H1 (cell line): ENCODE data around the gene OSBPL6. TPM values are rescaled to one million over a fixed set of nuclear protein-coding genes. Genes with fewer than 3 reads are reported as not detected.

Experiments
- CTCF ChIA-PET: fragments of 300-600 bp; sonication (Branson Sonifier 250); formaldehyde crosslinking; loops from one replicate; lab custom pipeline; 2021; ENCODE audit not compliant: partially characterized antibody; lab: Charles Lee
- POLR2A ChIA-PET: fragments of 300-600 bp; sonication (Branson Sonifier 250); formaldehyde crosslinking; loops from one replicate; lab custom pipeline; 2021; ENCODE audit warnings: inconsistent platforms; ENCODE audit not compliant: partially characterized antibody; lab: Charles Lee
- DNase-seq, 2 experiments: peaks; one replicate each; pipeline versions ENCODE4 v3.0.0 to v3.0.0-alpha.2; 2010 to 2022; ENCODE audit warnings: low spot score in 2 of 2, low read depth in 1 of 2, mixed read lengths in 1 of 2
- FAIRE-seq: peaks from 2 replicates; lab custom pipeline; 2011; peaks lifted over from hg19 to GRCh38; lab: Jason Lieb, UNC
- H2AFZ ChIP-seq: 2 replicates; pipeline ENCODE4 v1.8.1; 2012; ENCODE audit warnings: low read length, inconsistent platforms
- H2AK5ac ChIP-seq: 2 replicates; pipeline ENCODE4 v1.6.1; 2013; ENCODE audit warnings: low read depth, low read length
- H2BK120ac ChIP-seq: replicated peaks from 2 replicates; pipeline ENCODE3; 2013; ENCODE audit warnings: low read depth, low read length, inconsistent platforms
- H2BK12ac ChIP-seq: 2 replicates; pipeline ENCODE4 v1.6.1; 2013; ENCODE audit warnings: low read depth, low read length
- H2BK15ac ChIP-seq: 2 replicates; pipeline ENCODE4 v1.6.1; 2013; ENCODE audit warnings: low read length
- H2BK20ac ChIP-seq: 2 replicates; pipeline ENCODE4 v1.6.1; 2013; ENCODE audit warnings: low read length
- H2BK5ac ChIP-seq: 2 replicates; pipeline ENCODE4 v1.6.1; 2013; ENCODE audit warnings: low read depth, low read length
- H3K14ac ChIP-seq: 2 replicates; pipeline ENCODE4 v1.6.1; 2013; ENCODE audit warnings: inconsistent platforms; ENCODE audit not compliant: insufficient read length
- H3K18ac ChIP-seq: 2 replicates; pipeline ENCODE4 v1.6.1; 2013; ENCODE audit warnings: low read length; ENCODE audit errors: extremely low read depth
- H3K23ac ChIP-seq: 2 replicates; pipeline ENCODE4 v1.6.1; 2013; ENCODE audit warnings: inconsistent platforms; ENCODE audit not compliant: insufficient read length
- H3K23me2 ChIP-seq: 2 replicates; pipeline ENCODE4 v1.6.1; 2013; ENCODE audit warnings: low read depth, low read length
- H3K27ac ChIP-seq: 2 replicates; pipeline ENCODE4 v1.6.1; 2011; ENCODE audit warnings: low read depth, low read length, inconsistent platforms
- H3K27me3 ChIP-seq, 4 experiments: replicated peaks in 1 of 4; 1 replicate in 1 of 4; 2 replicates in 3 of 4; pipeline versions ENCODE4 v1.6.1 to v1.8.1; 2011 to 2013; ENCODE audit warnings: low read length in 3 of 4, mild to moderate bottlenecking in 3 of 4, inconsistent platforms in 2 of 4, mixed read lengths in 2 of 4, moderate library complexity in 1 of 4; ENCODE audit not compliant: control insufficient read depth in 3 of 4, insufficient read depth in 3 of 4; ENCODE audit errors: extremely low read depth in 1 of 4
- H3K36me3 ChIP-seq, 4 experiments: 2 replicates each; pipeline versions ENCODE4 v1.6.1 to v1.8.1; 2011 to 2013; ENCODE audit warnings: mild to moderate bottlenecking in 4 of 4, low read length in 3 of 4, moderate library complexity in 2 of 4, control low read depth in 1 of 4, inconsistent platforms in 1 of 4; ENCODE audit not compliant: insufficient read depth in 4 of 4, control insufficient read depth in 2 of 4
- H3K4ac ChIP-seq: replicated peaks from 2 replicates; pipeline ENCODE3; 2013; ENCODE audit warnings: low read length, low read depth, mixed read lengths, inconsistent platforms; ENCODE audit not compliant: insufficient read length
- H3K4me1 ChIP-seq, 4 experiments: replicated peaks in 1 of 4; 1 replicate in 1 of 4; 2 replicates in 3 of 4; pipeline versions ENCODE4 v1.6.1 to v1.8.1; 2011 to 2013; ENCODE audit warnings: low read length in 3 of 4, inconsistent platforms in 2 of 4, mixed read lengths in 1 of 4; ENCODE audit not compliant: insufficient read depth in 4 of 4, control insufficient read depth in 3 of 4
- H3K4me2 ChIP-seq, 2 experiments: 2 replicates each; pipeline versions ENCODE4 v1.6.1 to v1.8.1; 2011 to 2013; ENCODE audit warnings: low read depth in 2 of 2, low read length in 2 of 2, control low read depth in 1 of 2, inconsistent platforms in 1 of 2, mild to moderate bottlenecking in 1 of 2; ENCODE audit not compliant: insufficient read depth in 1 of 2
- H3K4me3 ChIP-seq, 4 experiments: fragments of 200-600, 300-600 bp in 1 of 4; sonication (generic), shearing (Covaris generic), sonication (Bioruptor Twin) in 1 of 4; 2 replicates each; pipeline versions ENCODE4 v1.5.1 to v1.8.1; 2011 to 2016; ENCODE audit warnings: low read length in 4 of 4, low read depth in 3 of 4, control low read depth in 2 of 4, inconsistent platforms in 2 of 4, mild to moderate bottlenecking in 2 of 4, mixed read lengths in 1 of 4, moderate library complexity in 1 of 4; ENCODE audit not compliant: insufficient read depth in 2 of 4; ENCODE audit errors: extremely low read depth in 1 of 4
- H3K56ac ChIP-seq: replicated peaks from 2 replicates; pipeline ENCODE3; 2013; ENCODE audit warnings: low read depth, mild to moderate bottlenecking, mixed read lengths, low read length, inconsistent platforms; ENCODE audit not compliant: insufficient read length
- H3K79me1 ChIP-seq: 2 replicates; pipeline ENCODE4 v1.6.1; 2013; ENCODE audit warnings: low read depth, low read length, control low read depth
- H3K79me2 ChIP-seq, 2 experiments: 2 replicates each; pipeline versions ENCODE4 v1.6.1 to v1.8.1; 2012 to 2013; ENCODE audit warnings: low read length in 2 of 2, mild to moderate bottlenecking in 2 of 2, inconsistent platforms in 1 of 2; ENCODE audit not compliant: insufficient read depth in 2 of 2, control insufficient read depth in 1 of 2
- H3K9ac ChIP-seq, 4 experiments: replicated peaks in 1 of 4; 1 replicate in 1 of 4; 2 replicates in 3 of 4; pipeline versions ENCODE4 v1.6.1 to v1.8.1; 2011 to 2013; ENCODE audit warnings: low read depth in 3 of 4, low read length in 3 of 4, control low read depth in 2 of 4, mild to moderate bottlenecking in 2 of 4, moderate library complexity in 2 of 4, inconsistent platforms in 1 of 4; ENCODE audit errors: extremely low read depth in 1 of 4
- H3K9me3 ChIP-seq, 2 experiments: 2 replicates each; pipeline versions ENCODE4 v1.6.1 to v1.8.1; 2012 to 2013; ENCODE audit warnings: mild to moderate bottlenecking in 2 of 2, moderate library complexity in 2 of 2, control low read depth in 1 of 2, inconsistent platforms in 1 of 2, low read depth in 1 of 2, low read length in 1 of 2, mixed read lengths in 1 of 2; ENCODE audit not compliant: insufficient read depth in 2 of 2
- H4K20me1 ChIP-seq, 2 experiments: replicated peaks in 1 of 2; 2 replicates each; pipeline versions ENCODE3 to v1.8.1; 2011 to 2013; ENCODE audit warnings: inconsistent platforms in 2 of 2, low read length in 2 of 2, mild to moderate bottlenecking in 1 of 2; ENCODE audit not compliant: insufficient read depth in 2 of 2, control insufficient read depth in 1 of 2
- H4K5ac ChIP-seq: 2 replicates; pipeline ENCODE4 v1.6.1; 2013; ENCODE audit warnings: low read length, low read depth, mixed read lengths, inconsistent platforms; ENCODE audit not compliant: insufficient read length
- H4K8ac ChIP-seq: 2 replicates; pipeline ENCODE4 v1.8.0; 2013; ENCODE audit warnings: mild to moderate bottlenecking, moderate library complexity, low read length, inconsistent platforms; ENCODE audit not compliant: insufficient read depth; ENCODE audit errors: extremely low read depth
- H4K91ac ChIP-seq: replicated peaks from 2 replicates; pipeline ENCODE3; 2013; ENCODE audit warnings: low read length, mixed read lengths, inconsistent platforms; ENCODE audit not compliant: insufficient read length
- BRCA1 ChIP-seq: IDR thresholded peaks from 2 replicates; pipeline ENCODE4 v1.6.1; 2012; ENCODE audit warnings: low read depth, low read length, improper control_type of control experiment
- CHD1 ChIP-seq: IDR thresholded peaks from 2 replicates; pipeline ENCODE4 v1.6.1; 2012; ENCODE audit warnings: low read depth, low read length, improper control_type of control experiment
- GABPA ChIP-seq: IDR thresholded peaks from 2 replicates; pipeline ENCODE4 v1.6.1; 2011; ENCODE audit warnings: mild to moderate bottlenecking, low read length, moderate library complexity, borderline replicate concordance; ENCODE audit not compliant: insufficient read depth
- HDAC2 ChIP-seq, 2 experiments: fragments of 300-600 bp in 1 of 2; sonication (generic) in 1 of 2; IDR thresholded peaks; 2 replicates each; pipeline ENCODE4 v1.6.1; 2011 to 2012; ENCODE audit warnings: low read depth in 2 of 2, low read length in 2 of 2, mild to moderate bottlenecking in 2 of 2, moderate library complexity in 2 of 2, borderline replicate concordance in 1 of 2, inconsistent platforms in 1 of 2
- KDM4A ChIP-seq: IDR thresholded peaks from one replicate; pipeline ENCODE4 v1.7.1; 2012; ENCODE audit warnings: low read depth, mild to moderate bottlenecking, moderate library complexity, low read length, inconsistent platforms; ENCODE audit not compliant: severe bottlenecking
- MAX ChIP-seq: IDR thresholded peaks from 2 replicates; pipeline ENCODE4 v1.6.1; 2012; ENCODE audit warnings: inconsistent platforms
- SIX5 ChIP-seq: IDR thresholded peaks from 2 replicates; pipeline ENCODE4 v1.6.1; 2011; ENCODE audit warnings: mild to moderate bottlenecking, low read depth, low read length
- WGBS, 2 experiments: shearing (Covaris generic) in 1 of 2; methylation state at CpG; one replicate each; pipeline versions ENCODE4 v1.1.6 to v1.1.7; 2013 to 2015; ENCODE audit warnings: low lambda C conversion rate in 2 of 2, mixed read lengths in 2 of 2, inconsistent platforms in 1 of 2, low coverage in 1 of 2, missing lambda C conversion rate in 1 of 2; ENCODE audit not compliant: insufficient replicate concordance in 2 of 2, insufficient coverage in 1 of 2, insufficient read length in 1 of 2; ENCODE audit errors: extremely low coverage in 1 of 2, missing lambda C conversion rate in 1 of 2; 5-methylcytosine and 5-hydroxymethylcytosine counted together
- polyA plus RNA-seq, 7 experiments: library from polyadenylated mRNA; depleted of rRNA in 3 of 7; stranded (reverse) in 5 of 7; unstranded in 2 of 7; fragments of >200 nt in 5 of 7; fragments of 200-250 nt in 2 of 7; gene quantifications; 1 replicate in 5 of 7; 2 replicates in 1 of 7; 4 replicates in 1 of 7; pipeline versions ENCODE4 v1.2.1 to v1.2.3, GENCODE V29; 2011 to 2013; ENCODE audit warnings: missing spikeins in 2 of 7, mixed read lengths in 2 of 7
- total RNA-seq: library from RNA; stranded (reverse); fragmentation: NEBNext Ultra II Directional; extraction: Animal tissue kit (Norgen Biotek cat#: 25700); gene quantifications from 2 replicates; pipeline ENCODE4 v1.2.1, GENCODE V29; 2021

OSBPL6 gene
- total and polyA plus RNA-seq, 2 of the 8 experiments (the other 6 are each of a cell fraction or from before 2014, with no cell fraction given) = 1.7 to 5.6 TPM

GRCh38 chr2:178307650-178308049 is 113.3 kb downstream of the OSBPL6 start:
- Histone ChIP-seq H2BK12ac (no peak overlapping the region), H2BK15ac (no peak overlapping the region), H2BK20ac (no peak overlapping the region), H3K4me2 (no peak overlapping the region), H3K9me3 (no peaks in the 10 kb centered on the region), H3K14ac (no peak overlapping the region), H3K4me1 (no peaks in the 10 kb centered on the region; a peak in 1 of 7 replicates), H4K20me1 (no peaks in the 10 kb centered on the region), H2AK5ac (no peak overlapping the region), H2AFZ (no peak overlapping the region), H3K79me2 (no peaks in the 10 kb centered on the region), H3K79me1 (no peaks in the 10 kb centered on the region), H3K9ac (no peak overlapping the region), H4K91ac (no peak overlapping the region), H3K27ac (no peak overlapping the region), H3K36me3 (no peaks in the 10 kb centered on the region), H3K18ac (no peak overlapping the region), H3K27me3 (no peaks in the 10 kb centered on the region), H3K23me2 (no peaks in the 10 kb centered on the region; the same call in 1 of the 2 replicates), H3K4me3 (no peak overlapping the region), H3K4ac (no peak overlapping the region), H2BK5ac (no peak overlapping the region), H4K8ac (no peak overlapping the region), H3K23ac (no peak overlapping the region), H3K56ac (no peak overlapping the region), H2BK120ac (no peak overlapping the region), H4K5ac (no peak overlapping the region)
- DNase-seq (no peak), FAIRE-seq (no peak)
- TF ChIP-seq GABPA (no peak), KDM4A (no peak), CHD1 (no peak), HDAC2 (IDR thresholded peaks at IDR 0.05; ENCODE audit: borderline replicate concordance in 1 of 2, low read depth in 2 of 2, low read length in 2 of 2) (no peak), SIX5 (no peak), MAX (no peak), BRCA1 (no peak)
- ChIA-PET POLR2A (no interaction called here), CTCF (no interaction called here)
- WGBS, 2 experiments = 83% methylated on average over 7 of the region's 7 CpGs; no CpG with 5 or more reads in 1 of the 2 experiments
